Sigmoid colon (tissue), 7 donors: Measurements from ENCODE around the gene OR10H5. TPM values are rescaled to one million over a fixed set of nuclear protein-coding genes. Genes with fewer than 3 reads are reported as not detected.
"Not testable (repeated sequence)": the region's sequence is repeated elsewhere in the genome, so short reads cannot be mapped to it uniquely, and the experiment has no call there.

Experiments
- DNase-seq: peaks from one replicate; pipeline ENCODE4 v3.0.0-alpha.2; 2019
- H3K27ac ChIP-seq, 4 donors: fragments of 200-600 bp; sonication (generic); one replicate each; pipeline ENCODE4 v1.5.1; 2016 to 2019; ENCODE audit warnings: mild to moderate bottlenecking in 1 of 4
- H3K27me3 ChIP-seq, 3 donors: fragments of 200-600 bp; sonication (generic); one replicate each; pipeline ENCODE4 v1.5.1; 2019; ENCODE audit warnings: mild to moderate bottlenecking in 1 of 3
- H3K36me3 ChIP-seq, 4 donors: fragments of 200-600 bp; sonication (generic); one replicate each; pipeline ENCODE4 v1.5.1; 2016 to 2019
- H3K4me1 ChIP-seq, 4 donors: fragments of 200-600 bp; sonication (generic); one replicate each; pipeline ENCODE4 v1.5.1; 2017 to 2019
- H3K4me3 ChIP-seq, 4 donors: fragments of 200-600 bp; sonication (generic); one replicate each; pipeline ENCODE4 v1.5.1; 2017 to 2019; ENCODE audit warnings: mild to moderate bottlenecking in 2 of 4, moderate library complexity in 1 of 4
- H3K9me3 ChIP-seq, 4 donors: fragments of 200-600 bp in 3 of 4; sonication (generic) in 3 of 4; one replicate each; pipeline versions ENCODE4 v1.5.1 to v1.6.1; 2013 to 2019
- CTCF ChIP-seq, 4 experiments: fragments of 450-650 bp in 3 of 4; fragments of 200-600 bp in 1 of 4; IDR thresholded peaks; one replicate each; pipeline ENCODE4 v1.5.1; 2016 to 2019; ENCODE audit warnings: antibody characterized with exemption in 4 of 4, mild to moderate bottlenecking in 3 of 4, moderate library complexity in 2 of 4
- EP300 ChIP-seq, 4 donors: sonication (generic); formaldehyde crosslinking; IDR thresholded peaks; one replicate each; pipeline ENCODE4 v1.6.1; 2017; ENCODE audit warnings: antibody characterized with exemption in 4 of 4
- POLR2A ChIP-seq, 2 donors: fragments of 450-650 bp; IDR thresholded peaks; one replicate each; pipeline ENCODE4 v1.6.1; 2016; ENCODE audit warnings: antibody characterized with exemption in 2 of 2, mild to moderate bottlenecking in 2 of 2, moderate library complexity in 2 of 2
- POLR2AphosphoS5 ChIP-seq, 4 donors: sonication (generic); formaldehyde crosslinking; IDR thresholded peaks; one replicate each; pipeline ENCODE4 v1.6.1; 2017; ENCODE audit warnings: antibody characterized with exemption in 4 of 4
- WGBS, 2 donors: extraction: QIAGEN DNeasy Blood & Tissue Kit; methylation state at CpG; one replicate each; pipeline ENCODE4 v1.1.7; 2013; 5-methylcytosine and 5-hydroxymethylcytosine counted together
- intact Hi-C: fragments of 100-400 bp; cut with DNase I; formaldehyde crosslinking; loops from one replicate; pipeline ENCODE4 v1.15.1; 2023
- polyA plus RNA-seq, 3 donors: library from polyadenylated mRNA; stranded (reverse); fragments of 200-250 nt; gene quantifications; one replicate each; pipeline ENCODE4 v1.2.3, GENCODE V29; 2013
- total RNA-seq, 4 donors: library from RNA; depleted of rRNA; stranded (reverse); fragments of >200 nt; gene quantifications; one replicate each; pipeline ENCODE4 v1.1.0, GENCODE V29; 2016
- donor health status: healthy with polysubstance abuse.
- donor health status: Bipolar disorder and iron deficiency.
- donor health status: healthy.

OR10H5 gene
- total and polyA plus RNA-seq, 7 donors = under 0.01 TPM; not detected in 6

GRCh38 chr19:15843203-15843893 is 55.9 kb downstream of the OR10H5 start:
- WGBS, 2 donors = 48 to 58% methylated on average over 5 of the region's 5 CpGs
- TF ChIP-seq EP300 (IDR thresholded peaks at IDR 0.05) (no peak), CTCF (IDR thresholded peaks at IDR 0.05) (no peak), POLR2A (IDR thresholded peaks at IDR 0.05) (no peak), POLR2AphosphoS5 (IDR thresholded peaks at IDR 0.05) (no peak)
- Histone ChIP-seq H3K4me3 (no peak overlapping the region), H3K36me3 (no peaks in the 10 kb centered on the region), H3K27me3 (no peaks in the 10 kb centered on the region), H3K4me1 (no peaks in the 10 kb centered on the region), H3K27ac (no peak overlapping the region), H3K9me3 (no peaks in the 10 kb centered on the region)
- intact Hi-C loops = no loop called here
- DNase-seq = no peak

GRCh38 chr19:15843894-15844222 is 56.4 kb downstream of the OR10H5 start:
- intact Hi-C loops, H3K27me3 ChIP-seq, H3K4me1 ChIP-seq, H3K27ac ChIP-seq, H3K36me3 ChIP-seq, H3K9me3 ChIP-seq, H3K4me3 ChIP-seq: not testable (repeated sequence)
- peak; percentile 66 for DNase-seq
- WGBS, 2 donors = 63 to 76% methylated on average over 8 of the region's 8 CpGs

GRCh38 chr19:15846923-15847322 is 59.5 kb downstream of the OR10H5 start:
- H3K4me1 ChIP-seq = no peaks in the 10 kb centered on the region
- no peak overlapping the region for H3K27ac ChIP-seq
- no peak for DNase-seq
- intact Hi-C loops = no loop called here
- no peaks in the 10 kb centered on the region for H3K9me3 ChIP-seq
- H3K36me3 ChIP-seq = no peaks in the 10 kb centered on the region
- TF ChIP-seq POLR2AphosphoS5 (IDR thresholded peaks at IDR 0.05) = no peak
- TF ChIP-seq POLR2A (IDR thresholded peaks at IDR 0.05) = no peak
- TF ChIP-seq CTCF (IDR thresholded peaks at IDR 0.05) = no peak
- no peak for TF ChIP-seq EP300 (IDR thresholded peaks at IDR 0.05)
- H3K4me3 ChIP-seq = no peak overlapping the region
- H3K27me3 ChIP-seq = no peaks in the 10 kb centered on the region
- WGBS, 2 donors = 89 to 92% methylated on average over 6 of the region's 6 CpGs

- Histone ChIP-seq H3K9me3 (no peaks in the 10 kb centered on the region), H3K36me3 (no peaks in the 10 kb centered on the region), H3K4me1 (no peaks in the 10 kb centered on the region), H3K27ac (no peak overlapping the region), H3K4me3 (no peak overlapping the region), H3K27me3 (no peaks in the 10 kb centered on the region)
- intact Hi-C loops = no loop called here
- WGBS, 2 donors = 82 to 90% methylated on average over 3 of the region's 3 CpGs
- TF ChIP-seq POLR2AphosphoS5 (IDR thresholded peaks at IDR 0.05) = no peak
- TF ChIP-seq POLR2A (IDR thresholded peaks at IDR 0.05) = no peak
- TF ChIP-seq EP300 (IDR thresholded peaks at IDR 0.05) = no peak
- TF ChIP-seq CTCF (IDR thresholded peaks at IDR 0.05) = no peak
- DNase-seq = no peak
Observed at GRCh38 chr19:15850385-15850784, 62.9 kb downstream of the OR10H5 start.

Other genes with a start within 250 kb of the OR10H5 start
- gene CYP4F8, start 172.4 kb upstream of the OR10H5 start, total RNA-seq = not detected
- not detected for gene CYP4F8, start 172.4 kb upstream of the OR10H5 start, polyA plus RNA-seq
- gene CYP4F3, start 146.8 kb upstream of the OR10H5 start, total RNA-seq = not detected
- 1 to 10 TPM in 1 of 3 donors, under 1 TPM in 2; under 0.01 to 2.4 (median 0.46) TPM for gene CYP4F3, start 146.8 kb upstream of the OR10H5 start, polyA plus RNA-seq
- gene CYP4F12, start 114.6 kb upstream of the OR10H5 start, total RNA-seq = 10 to 100 TPM; 10.5 to 18.8 (median 13.7) TPM
- gene CYP4F12, start 114.6 kb upstream of the OR10H5 start, polyA plus RNA-seq = 10 to 100 TPM in 1 of 3 donors, 1 to 10 TPM in 2; 6.0 to 47.1 (median 6.7) TPM
- gene OR10H2, start 59.6 kb upstream of the OR10H5 start, total RNA-seq = not detected
- gene OR10H2, start 59.6 kb upstream of the OR10H5 start, polyA plus RNA-seq = not detected
- not detected for gene OR10H3, start 49.7 kb upstream of the OR10H5 start, total RNA-seq
- not detected for gene OR10H3, start 49.7 kb upstream of the OR10H5 start, polyA plus RNA-seq
- gene OR10H1, start 28.0 kb downstream of the OR10H5 start, total RNA-seq = not detected
- not detected for gene OR10H1, start 28.0 kb downstream of the OR10H5 start, polyA plus RNA-seq
- gene CYP4F2, start 110.4 kb downstream of the OR10H5 start, total RNA-seq = not detected
- 1 to 10 TPM; 1.2 to 2.2 (median 1.8) TPM for gene CYP4F2, start 110.4 kb downstream of the OR10H5 start, polyA plus RNA-seq
- gene CYP4F11, start 146.9 kb downstream of the OR10H5 start, total RNA-seq = under 1 TPM in 2 of 4 donors, not detected in 2; 0.66 to 0.68 TPM
- 1 to 10 TPM in 1 of 3 donors, under 1 TPM in 1, not detected in 1; 0.10 to 1.8 TPM for gene CYP4F11, start 146.9 kb downstream of the OR10H5 start, polyA plus RNA-seq
- not detected for gene OR10H4, start 161.3 kb downstream of the OR10H5 start, total RNA-seq
- not detected for gene OR10H4, start 161.3 kb downstream of the OR10H5 start, polyA plus RNA-seq